Neuronal stem cell (in vitro differentiated cells): ENCODE measurements around the gene PSME3.

Source experiments
- DNase-seq: peaks from one replicate; pipeline ENCODE4 v3.0.0-alpha.2; 2013; ENCODE audit warnings: low spot score
- H2AFZ ChIP-seq: one replicate; pipeline ENCODE4 v1.6.1; 2013; ENCODE audit warnings: mild to moderate bottlenecking, low read length, inconsistent platforms
- H2AK5ac ChIP-seq: 2 replicates; pipeline ENCODE4 v1.6.1; 2013; ENCODE audit warnings: low read depth, mild to moderate bottlenecking, inconsistent platforms, low read length, moderate library complexity, mixed read lengths
- H2BK120ac ChIP-seq: 2 replicates; pipeline ENCODE4 v1.6.1; 2013; ENCODE audit warnings: low read depth, mild to moderate bottlenecking, inconsistent platforms, low read length, moderate library complexity, mixed read lengths
- H2BK12ac ChIP-seq: one replicate; pipeline ENCODE4 v1.6.1; 2013; ENCODE audit warnings: low read length, inconsistent platforms
- H2BK15ac ChIP-seq: 2 replicates; pipeline ENCODE4 v1.6.1; 2013; ENCODE audit warnings: mild to moderate bottlenecking, low read length, inconsistent platforms, mixed read lengths
- H2BK5ac ChIP-seq: one replicate; pipeline ENCODE4 v1.6.1; 2013; ENCODE audit warnings: inconsistent platforms, mild to moderate bottlenecking, low read length, moderate library complexity
- H3K14ac ChIP-seq: one replicate; pipeline ENCODE4 v1.6.1; 2013; ENCODE audit warnings: low read length, inconsistent platforms
- H3K18ac ChIP-seq: 2 replicates; pipeline ENCODE4 v1.6.1; 2013; ENCODE audit warnings: low read length, inconsistent platforms
- H3K23ac ChIP-seq: 2 replicates; pipeline ENCODE4 v1.6.1; 2013; ENCODE audit warnings: low read depth, mild to moderate bottlenecking, mixed read lengths, low read length, inconsistent platforms; ENCODE audit not compliant: poor library complexity
- H3K27ac ChIP-seq: replicated peaks from 3 replicates; pipeline ENCODE4 v1.5.1; 2013; ENCODE audit warnings: low read length, inconsistent platforms
- H3K27me3 ChIP-seq, 3 experiments: 2 replicates each; pipeline ENCODE4 v1.6.1; 2013; ENCODE audit warnings: low read length in 3 of 3, mild to moderate bottlenecking in 2 of 3, inconsistent platforms in 1 of 3, low read depth in 1 of 3, mixed read lengths in 1 of 3, moderate library complexity in 1 of 3; ENCODE audit not compliant: control insufficient read depth in 3 of 3, insufficient read depth in 3 of 3
- H3K36me3 ChIP-seq, 2 donors: replicated peaks in 1 of 2; 2 replicates each; pipeline ENCODE4 v1.6.1; 2013; ENCODE audit warnings: low read length in 2 of 2; ENCODE audit not compliant: control insufficient read depth in 2 of 2, insufficient read depth in 2 of 2
- H3K4ac ChIP-seq: 2 replicates; pipeline ENCODE4 v1.6.1; 2013; ENCODE audit warnings: inconsistent platforms, mild to moderate bottlenecking, low read length, moderate library complexity
- H3K4me1 ChIP-seq, 2 donors: 1 replicate in 1 of 2; 2 replicates in 1 of 2; pipeline ENCODE4 v1.6.1; 2013; ENCODE audit warnings: low read length in 2 of 2, low read depth in 1 of 2; ENCODE audit not compliant: control insufficient read depth in 2 of 2, insufficient read depth in 1 of 2
- H3K4me2 ChIP-seq: one replicate; pipeline ENCODE4 v1.6.1; 2013; ENCODE audit warnings: mild to moderate bottlenecking, low read length, inconsistent platforms; ENCODE audit not compliant: insufficient read depth, poor library complexity, severe bottlenecking
- H3K4me3 ChIP-seq, 2 donors: 2 replicates each; pipeline ENCODE4 v1.5.1; 2013; ENCODE audit warnings: low read length in 2 of 2, mild to moderate bottlenecking in 2 of 2, inconsistent platforms in 1 of 2, moderate library complexity in 1 of 2
- H3K79me1 ChIP-seq: one replicate; pipeline ENCODE4 v1.6.1; 2013; ENCODE audit warnings: low read depth, mild to moderate bottlenecking, inconsistent platforms, low read length, moderate library complexity
- H3K9ac ChIP-seq: one replicate; pipeline ENCODE4 v1.6.1; 2013; ENCODE audit warnings: mild to moderate bottlenecking, low read depth, low read length, inconsistent platforms; ENCODE audit not compliant: poor library complexity
- H3K9me3 ChIP-seq, 2 donors: replicated peaks in 1 of 2; 2 replicates each; pipeline versions ENCODE3 to v1.6.1; 2013; ENCODE audit warnings: low read length in 2 of 2, mild to moderate bottlenecking in 2 of 2, inconsistent platforms in 1 of 2, low read depth in 1 of 2, mixed read lengths in 1 of 2, moderate library complexity in 1 of 2; ENCODE audit not compliant: control insufficient read depth in 2 of 2, insufficient read depth in 1 of 2
- H4K8ac ChIP-seq: one replicate; pipeline ENCODE4 v1.6.1; 2013; ENCODE audit warnings: low read depth, mild to moderate bottlenecking, inconsistent platforms, low read length, moderate library complexity
- H4K91ac ChIP-seq: one replicate; pipeline ENCODE4 v1.6.1; 2013; ENCODE audit warnings: low read length, low read depth, mild to moderate bottlenecking, inconsistent platforms; ENCODE audit not compliant: poor library complexity
- WGBS, 2 donors: extraction: QIAGEN DNeasy Blood & Tissue Kit; methylation state at CpG; one replicate each; pipeline ENCODE4 v1.1.7; 2013; ENCODE audit warnings: missing lambda C conversion rate in 2 of 2, mixed read lengths in 1 of 2; ENCODE audit not compliant: insufficient read length in 2 of 2, insufficient replicate concordance in 1 of 2; ENCODE audit errors: extremely low coverage in 2 of 2; 5-methylcytosine and 5-hydroxymethylcytosine counted together

The PSME3 gene

GRCh38 chr17:42827472-42827871 is 5.7 kb upstream of the PSME3 start:
- Histone ChIP-seq H3K23ac (no peak overlapping the region), H3K36me3 (no peaks in the 10 kb centered on the region), H3K9me3 (no peaks in the 10 kb centered on the region), H3K27ac (no peak overlapping the region), H3K4me3 (no peak overlapping the region), H3K14ac (no peak overlapping the region), H2BK12ac (no peak overlapping the region), H3K4ac (no peak overlapping the region), H2AFZ (no peak overlapping the region), H3K4me2 (no peak overlapping the region), H4K8ac (no peak overlapping the region), H3K4me1 (peaks cover 3 to 8% of the 10 kb centered on the region in 2 donors), H3K27me3 (no peaks in the 10 kb centered on the region), H2BK5ac (no peak overlapping the region), H2BK15ac (no peak overlapping the region), H3K9ac (no peak overlapping the region), H3K18ac (no peak overlapping the region), H2AK5ac (no peak overlapping the region), H2BK120ac (no peak overlapping the region), H3K79me1 (peaks cover 6% of the 10 kb centered on the region), H4K91ac (no peak overlapping the region)
- WGBS, 2 donors, result no CpG with 5 or more reads among the region's 1 CpG
- no peak for DNase-seq

GRCh38 chr17:42830971-42831370 is 2.2 kb upstream of the PSME3 start:
- Histone ChIP-seq H2BK12ac (no peak overlapping the region), H3K27me3 (no peaks in the 10 kb centered on the region), H3K36me3 (peaks cover 9 to 17% of the 10 kb centered on the region in 2 donors), H2BK120ac (no peak overlapping the region), H3K23ac (no peak overlapping the region), H3K4me2 (no peak overlapping the region), H2BK15ac (no peak overlapping the region), H3K14ac (no peak overlapping the region), H3K4ac (no peak overlapping the region), H3K9ac (no peak overlapping the region), H2AFZ (no peak overlapping the region), H3K9me3 (no peaks in the 10 kb centered on the region), H3K79me1 (peaks cover 6% of the 10 kb centered on the region), H3K4me3 (no peak overlapping the region), H3K18ac (no peak overlapping the region), H4K8ac (no peak overlapping the region), H2BK5ac (no peak overlapping the region), H4K91ac (no peak overlapping the region), H3K27ac (no peak overlapping the region), H3K4me1 (peaks cover 4% of the 10 kb centered on the region in 2 donors), H2AK5ac (no peak overlapping the region)
- no peak for DNase-seq

GRCh38 chr17:42832213-42832933 is 824 bp upstream of the PSME3 start:
- no peak for DNase-seq
- Histone ChIP-seq H3K18ac (peak overlapping the region; percentile 88), H3K27me3 (no peaks in the 10 kb centered on the region), H2AFZ (peak overlapping the region; percentile 82), H2AK5ac (no peak overlapping the region), H2BK12ac (no peak overlapping the region), H2BK15ac (no peak overlapping the region), H4K91ac (no peak overlapping the region), H3K4me1 (peaks cover 4% of the 10 kb centered on the region in 2 donors), H3K23ac (peak overlapping the region; percentile 99), H2BK120ac (peak overlapping the region; percentile 39), H4K8ac (no peak overlapping the region), H3K4me3 (peak overlapping the region; percentile 58 to 89), H2BK5ac (peak overlapping the region; percentile 71), H3K79me1 (peaks cover 6% of the 10 kb centered on the region), H3K9ac (peak overlapping the region; percentile 85), H3K9me3 (no peaks in the 10 kb centered on the region), H3K4ac (no peak overlapping the region), H3K14ac (no peak overlapping the region), H3K36me3 (peaks cover 12 to 26% of the 10 kb centered on the region in 2 donors), H3K27ac (no peak overlapping the region), H3K4me2 (peak overlapping the region; percentile 98)
- no CpG with 5 or more reads among the region's 9 CpGs for WGBS, 2 donors

- H2BK12ac ChIP-seq, result no peak overlapping the region
- peak overlapping the region; percentile 99 for H3K23ac ChIP-seq
- peak overlapping the region; percentile 48 for H3K14ac ChIP-seq
- peak overlapping the region; percentile 98 for H3K4me2 ChIP-seq
- H3K4me1 ChIP-seq, result peaks cover 4% of the 10 kb centered on the region in 2 donors
- peaks cover 25 to 42% of the 10 kb centered on the region in 2 donors for H3K36me3 ChIP-seq
- no peak overlapping the region for H3K27ac ChIP-seq
- H3K9me3 ChIP-seq, result no peaks in the 10 kb centered on the region
- WGBS, 2 donors, result no CpG with 5 or more reads among the region's 18 CpGs
- DNase-seq, result no peak
- no peak overlapping the region for H3K4ac ChIP-seq
- H2BK15ac ChIP-seq, result no peak overlapping the region
- no peak overlapping the region for H4K8ac ChIP-seq
- H3K4me3 ChIP-seq, result peak overlapping the region; percentile 58 to 89
- H3K79me1 ChIP-seq, result peaks cover 6% of the 10 kb centered on the region
- H2BK120ac ChIP-seq, result no peak overlapping the region
- no peak overlapping the region for H4K91ac ChIP-seq
- peak overlapping the region; percentile 25 for H2AK5ac ChIP-seq
- no peak overlapping the region for H3K18ac ChIP-seq
- peak overlapping the region; percentile 82 for H2AFZ ChIP-seq
- no peaks in the 10 kb centered on the region for H3K27me3 ChIP-seq
- no peak overlapping the region for H2BK5ac ChIP-seq
- peak overlapping the region; percentile 90 for H3K9ac ChIP-seq
Measured at GRCh38 chr17:42833767-42834422, 698 bp downstream of the PSME3 start.
